GM19324 (cell line): ENCODE data around the gene OTUD7B.

Experiments
- ATAC-seq: cut with Tn5 transposase; IDR thresholded peaks from one replicate; pipeline ENCODE4 v1.9.1; 2021; ENCODE audit warnings: mild to moderate bottlenecking, moderate library complexity; ENCODE audit not compliant: unreplicated experiment, low FRiP score

The OTUD7B gene

DNA sequence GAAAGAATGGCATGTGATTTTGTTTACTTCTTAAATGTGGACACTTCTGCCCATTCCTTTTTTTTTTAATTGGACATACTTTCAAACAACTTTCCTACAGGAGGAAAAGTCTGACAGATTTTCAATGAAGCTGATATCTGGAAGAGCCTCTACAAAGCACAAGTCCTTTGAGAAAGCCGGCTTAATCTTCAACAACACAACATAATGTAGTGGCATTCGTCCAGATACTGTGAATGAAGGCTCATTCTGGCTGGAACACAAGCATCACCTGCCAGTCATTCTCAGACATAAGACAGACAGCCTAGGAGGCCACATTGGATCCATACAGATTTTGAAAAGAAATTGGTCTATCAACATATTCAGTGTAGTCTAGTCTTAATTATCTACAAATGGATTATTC, 4.9 kb downstream of the OTUD7B start:
- no peak for ATAC-seq

- ATAC-seq: no peak
These were observed 6.7 kb downstream of the OTUD7B start for GRCh38 chr1:150003801-150004200.

DNA sequence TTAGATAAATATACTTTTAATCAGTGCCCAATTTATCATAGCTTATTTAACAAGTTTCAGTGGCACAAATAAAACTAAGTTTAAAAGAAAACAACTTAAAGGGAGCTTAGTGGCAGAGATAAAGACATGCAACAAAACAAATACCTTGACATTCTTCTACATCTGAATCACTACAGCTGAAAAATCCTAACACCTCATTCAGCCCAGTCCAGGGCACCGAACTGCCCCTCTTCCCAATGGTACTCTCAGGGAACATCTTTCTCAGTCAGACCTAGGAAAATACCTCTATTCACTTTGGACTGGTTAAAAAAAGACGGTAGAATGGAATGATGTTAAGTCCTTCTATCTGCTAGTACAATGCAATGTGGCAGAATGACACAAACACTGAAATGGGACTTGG, 8.3 kb downstream of the OTUD7B start:
- ATAC-seq: no peak

DNA sequence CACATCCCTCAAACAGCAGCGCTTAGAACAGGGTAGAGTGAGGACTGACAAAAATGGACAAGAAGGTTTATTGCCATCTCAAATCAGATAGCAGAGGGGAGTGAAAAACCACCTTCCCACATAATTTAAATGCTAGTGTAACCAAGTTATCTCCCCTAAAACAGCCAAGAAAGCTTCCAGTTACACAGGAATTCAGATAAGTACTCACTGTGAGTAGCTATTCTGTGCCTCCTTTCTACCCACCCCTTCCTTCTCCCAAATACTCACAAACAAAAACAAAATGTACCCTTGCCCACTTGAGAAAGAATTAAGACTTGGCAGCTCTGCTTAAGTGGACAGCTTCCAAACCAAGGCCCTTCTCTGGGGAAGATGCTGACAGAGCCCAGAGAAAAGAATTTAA, 9.1 kb downstream of the OTUD7B start:
- no peak for ATAC-seq

DNA sequence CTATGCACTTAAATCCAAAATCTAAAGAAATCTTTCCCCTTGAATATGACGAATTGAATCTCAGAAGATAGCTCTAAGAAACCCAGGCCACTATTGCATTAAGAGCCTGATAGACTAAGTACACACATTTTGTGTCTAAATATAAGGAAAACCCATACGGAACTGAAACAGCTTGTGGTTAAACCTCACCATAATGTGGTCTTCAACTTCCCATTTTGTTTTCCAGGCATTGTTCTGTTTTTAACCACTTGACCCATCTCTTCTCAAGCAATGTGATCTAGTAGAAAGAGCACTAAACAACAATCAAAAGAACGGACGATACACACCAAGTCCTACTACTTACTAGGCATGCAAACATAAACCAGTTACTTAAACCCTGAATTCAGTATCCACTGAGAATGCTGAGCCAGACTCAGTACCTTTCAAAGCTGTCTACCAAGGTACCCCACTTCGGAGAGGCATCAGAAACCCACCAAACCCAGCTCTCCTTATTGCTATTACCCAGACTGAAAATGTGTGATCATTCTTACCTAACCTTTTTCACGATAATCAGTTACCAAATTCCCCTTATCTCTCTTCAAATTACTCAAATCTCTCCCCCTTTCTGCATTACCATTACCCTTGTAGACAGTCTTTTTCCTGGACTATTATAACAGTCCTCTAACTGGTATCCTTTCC, 12.8 kb downstream of the OTUD7B start:
- ATAC-seq: peak; percentile 78

DNA sequence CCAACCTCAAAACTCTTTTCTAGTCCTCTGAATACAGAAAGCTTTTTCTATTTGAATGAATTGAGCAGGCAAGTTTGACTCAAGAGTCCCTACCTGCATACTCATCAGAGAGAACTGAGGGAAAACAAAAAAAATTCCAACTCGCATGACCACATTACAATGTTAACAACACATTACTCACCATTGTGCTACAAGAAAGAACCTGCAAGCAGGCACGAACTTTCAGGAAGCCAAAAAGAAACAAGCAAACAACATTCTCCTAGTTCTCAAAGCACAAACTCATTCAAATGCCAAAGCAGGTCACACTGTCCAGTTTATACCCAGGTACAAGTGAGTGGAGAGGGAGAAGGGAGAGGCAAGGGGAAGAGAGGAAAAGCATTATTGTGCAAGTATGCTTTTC, 14.6 kb downstream of the OTUD7B start:
- no peak for ATAC-seq

DNA sequence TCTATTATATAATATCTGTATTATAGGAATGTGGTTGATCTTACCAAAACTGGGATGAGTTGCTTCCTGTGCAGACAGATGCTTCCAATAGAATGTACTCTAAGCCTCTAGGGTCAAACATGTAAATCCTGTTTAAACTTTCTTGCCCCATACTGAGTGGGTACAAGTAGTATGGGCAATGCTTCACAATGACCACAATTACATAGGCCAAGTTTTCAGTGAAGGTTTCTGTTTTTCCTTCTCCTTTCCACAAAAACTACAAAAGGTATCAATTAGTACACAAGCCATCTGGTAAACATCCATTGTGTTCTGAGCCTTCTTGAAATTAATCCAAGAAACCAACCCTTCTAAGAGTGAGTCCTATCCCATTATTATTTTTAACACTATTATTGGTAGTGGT, 16.8 kb downstream of the OTUD7B start:
- no peak for ATAC-seq

DNA sequence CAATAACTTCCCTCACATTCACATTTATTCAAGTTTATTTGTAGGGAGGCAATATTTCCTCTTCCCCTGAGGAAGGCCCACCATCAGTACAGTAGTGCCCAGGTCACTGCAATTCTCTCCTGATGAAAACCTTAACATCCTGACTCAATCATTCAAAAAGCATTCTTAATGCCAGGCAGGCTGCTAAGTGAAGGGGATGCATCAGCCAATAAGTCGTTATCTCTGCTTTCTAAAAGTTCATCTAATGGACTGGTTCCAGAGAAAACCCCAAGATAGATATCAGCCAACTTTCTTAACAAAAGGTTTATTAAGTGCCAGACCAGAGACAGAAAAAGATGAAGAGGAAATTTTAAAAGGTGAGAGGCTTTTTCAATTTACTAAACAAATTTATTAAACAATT, 17.3 kb downstream of the OTUD7B start:
- no peak for ATAC-seq

- ATAC-seq: no peak
These were observed 23.3 kb downstream of the OTUD7B start for GRCh38 chr1:149987297-149987595.

GRCh38 chr1:149986486-149987296, 23.8 kb downstream of the OTUD7B start:
- no peak for ATAC-seq

DNA sequence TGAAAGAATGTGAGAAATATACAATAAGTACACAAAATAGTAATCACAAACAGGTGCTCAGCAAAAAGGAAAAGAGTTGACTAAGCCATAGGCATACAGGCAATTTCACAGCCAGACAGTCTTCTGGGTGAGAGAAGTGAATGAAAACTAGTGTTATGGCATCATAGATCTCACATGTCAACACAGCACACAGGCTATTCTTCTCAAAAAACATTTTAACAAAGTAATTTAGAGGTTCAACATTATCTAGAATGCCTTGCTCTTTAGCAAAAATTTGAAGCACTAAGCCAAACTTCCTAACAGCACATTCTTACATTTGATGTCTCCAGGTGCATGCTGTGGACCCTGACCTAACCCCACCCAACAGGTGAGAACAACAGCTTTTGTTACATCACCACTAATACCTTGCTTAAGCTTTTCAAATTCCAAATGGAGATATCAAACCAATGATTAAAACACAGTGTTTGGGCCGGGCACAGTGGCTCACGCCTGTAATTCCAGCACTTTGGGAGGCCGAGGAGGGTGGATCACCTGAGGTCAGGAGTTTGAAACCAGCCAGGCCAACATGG, 30.5 kb downstream of the OTUD7B start:
- no peak for ATAC-seq

- no peak for ATAC-seq
These were observed 31.1 kb downstream of the OTUD7B start for GRCh38 chr1:149979245-149979971.

- ATAC-seq: no peak
These were observed 31.9 kb downstream of the OTUD7B start for GRCh38 chr1:149978547-149979023.

GRCh38 chr1:149977345-149977744, 33.2 kb downstream of the OTUD7B start:
- ATAC-seq: no peak

DNA sequence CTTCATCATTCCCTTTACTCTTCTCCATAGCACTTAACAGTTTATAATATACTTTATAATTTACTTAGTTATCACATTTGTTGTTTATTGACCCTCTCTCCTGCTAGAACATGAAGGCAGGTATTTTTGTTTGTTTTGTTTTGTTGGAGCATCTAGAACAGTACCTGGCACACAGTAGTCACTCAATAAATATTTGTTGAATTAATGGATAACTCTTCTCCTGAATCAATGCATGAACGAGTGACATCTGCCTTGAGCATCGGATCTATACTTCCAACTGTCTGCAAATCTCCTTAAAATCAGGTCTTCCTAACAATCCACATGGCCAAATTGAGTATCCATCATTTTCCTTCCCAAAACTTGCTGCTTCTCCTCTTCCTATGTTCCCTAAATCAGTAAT, 38.0 kb downstream of the OTUD7B start:
- no peak for ATAC-seq

GRCh38 chr1:149967646-149968045, 42.9 kb downstream of the OTUD7B start:
- no peak for ATAC-seq

DNA sequence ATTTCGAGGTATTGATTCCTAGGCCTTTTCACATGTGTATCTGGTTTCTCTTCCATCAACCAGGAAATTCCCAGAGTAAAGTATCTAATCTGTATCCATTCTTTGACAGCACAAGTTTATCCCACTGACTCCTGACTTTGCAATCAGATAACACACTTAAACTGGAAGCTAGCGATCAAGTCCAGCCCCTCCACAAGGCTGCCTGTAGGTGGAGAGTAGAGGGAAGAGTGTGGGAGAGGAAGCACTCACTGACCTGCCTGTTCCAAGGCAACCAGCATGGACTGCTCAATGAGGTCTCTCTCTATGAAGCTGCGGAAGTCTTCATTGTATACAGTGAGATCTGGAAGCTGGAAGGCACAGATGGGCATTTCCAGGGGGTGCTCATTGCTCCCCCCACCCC, 43.5 kb downstream of the OTUD7B start:
- ATAC-seq: no peak

DNA sequence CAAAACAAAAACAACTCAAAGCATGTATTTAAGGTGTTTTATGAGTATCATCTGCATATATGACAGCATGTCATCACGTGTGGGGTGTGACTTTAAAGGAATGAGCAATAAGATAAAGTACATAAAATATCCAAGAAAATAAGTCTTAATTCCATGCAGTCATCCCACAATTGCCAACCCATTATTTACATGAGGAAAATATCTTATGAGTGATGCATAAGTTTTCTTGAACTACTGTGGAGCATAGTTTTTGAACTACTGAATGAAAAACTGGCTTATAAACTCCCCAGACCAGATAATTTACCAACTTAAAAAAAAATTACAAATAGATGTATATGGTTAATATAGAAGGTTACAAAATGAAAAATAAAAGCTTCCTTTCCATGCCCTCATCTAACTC, 44.1 kb downstream of the OTUD7B start:
- ATAC-seq: no peak

- no peak for ATAC-seq
These were observed 45.1 kb downstream of the OTUD7B start for GRCh38 chr1:149965440-149965839.

DNA sequence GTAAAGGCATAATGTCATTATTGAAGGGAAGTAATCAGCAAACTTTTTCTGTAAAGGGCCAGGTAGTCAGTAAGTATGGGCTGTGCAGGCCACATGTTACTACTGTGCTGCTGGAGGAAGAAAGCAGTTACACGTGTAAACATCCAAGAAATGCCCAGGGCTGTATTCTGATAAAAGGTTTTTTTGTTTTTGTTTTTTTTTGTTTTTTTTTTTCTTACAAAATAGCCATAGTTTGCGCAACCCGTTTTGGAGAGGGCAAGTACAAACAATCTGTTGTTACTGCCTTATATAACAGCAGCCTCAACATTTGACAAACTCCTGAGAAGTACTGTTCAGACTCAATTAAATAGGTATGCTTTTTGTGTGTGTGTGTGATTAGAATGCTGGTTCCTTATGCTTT, 47.2 kb downstream of the OTUD7B start:
- no peak for ATAC-seq

- ATAC-seq: no peak
These were observed 47.8 kb downstream of the OTUD7B start for GRCh38 chr1:149962736-149963135.
